ENCODE results near the gene VCP.
A peak's percentile ranks its signal among the peaks of the same experiment; 100 is the strongest.

VCP gene

DNA sequence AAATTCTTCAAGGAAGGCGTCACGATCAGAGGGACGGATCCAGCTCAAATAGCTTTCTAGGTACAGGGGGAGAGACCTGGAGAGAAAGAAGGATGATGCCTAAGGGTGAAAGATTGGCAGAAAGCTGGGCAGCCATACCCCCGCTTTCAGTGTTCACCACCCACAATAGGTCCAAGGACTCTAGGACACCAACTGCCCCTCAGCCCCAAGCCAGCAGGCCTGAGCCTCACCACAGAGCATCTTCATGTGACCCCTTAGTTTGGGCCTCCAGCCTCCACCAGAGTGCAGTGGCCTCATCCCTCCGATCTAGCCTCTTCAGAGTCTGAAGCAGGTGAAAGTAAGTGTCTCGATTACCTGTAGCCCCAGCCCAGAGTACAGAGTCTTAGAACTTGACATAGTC lies 1.7 kb upstream of the VCP start:
- Histone ChIP-seq H3K27me3 (ENCODE audit: control insufficient read depth, insufficient read depth, low read length) (no peaks in the 10 kb centered on the region), H3K4me1 (ENCODE audit: control insufficient read depth, low read depth, low read length) (peaks cover 13% of the 10 kb centered on the region), H3K4me3 (ENCODE audit: low read length) (no peak overlapping the region), H3K9me3 (ENCODE audit: control insufficient read depth, low read depth, low read length) (no peaks in the 10 kb centered on the region), H3K9ac (ENCODE audit: low read length) (no peak overlapping the region), H3K36me3 (ENCODE audit: control insufficient read depth, low read depth, low read length) (peaks cover 39% of the 10 kb centered on the region), H3K27ac (ENCODE audit: low read length) (no peak overlapping the region)

DNA sequence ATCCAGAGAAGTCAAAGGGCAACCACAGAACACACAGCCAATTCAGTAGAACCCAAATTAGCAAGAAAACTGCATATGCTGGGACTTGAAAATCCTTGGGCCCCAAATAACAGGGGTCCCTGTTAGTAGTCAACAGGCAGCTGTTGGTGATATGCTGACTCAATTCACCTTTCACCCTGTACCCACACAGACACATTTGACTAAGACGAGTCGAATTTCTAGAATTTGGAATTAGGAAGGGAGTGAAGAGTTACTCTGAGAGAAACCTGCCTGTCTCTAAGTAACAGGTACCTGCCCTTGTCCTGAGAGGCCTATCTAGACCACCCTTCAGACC lies 821 bp upstream of the VCP start:
- H3K36me3 ChIP-seq (ENCODE audit: control insufficient read depth, low read depth, low read length) = peaks cover 44% of the 10 kb centered on the region
- no peaks in the 10 kb centered on the region for H3K9me3 ChIP-seq (ENCODE audit: control insufficient read depth, low read depth, low read length)
- H3K9ac ChIP-seq (ENCODE audit: low read length) = no peak overlapping the region
- H3K27me3 ChIP-seq (ENCODE audit: control insufficient read depth, insufficient read depth, low read length) = no peaks in the 10 kb centered on the region
- H3K4me3 ChIP-seq (ENCODE audit: low read length) = peak overlapping the region; percentile 1
- H3K4me1 ChIP-seq (ENCODE audit: control insufficient read depth, low read depth, low read length) = peaks cover 7% of the 10 kb centered on the region
- H3K27ac ChIP-seq (ENCODE audit: low read length) = no peak overlapping the region

DNA sequence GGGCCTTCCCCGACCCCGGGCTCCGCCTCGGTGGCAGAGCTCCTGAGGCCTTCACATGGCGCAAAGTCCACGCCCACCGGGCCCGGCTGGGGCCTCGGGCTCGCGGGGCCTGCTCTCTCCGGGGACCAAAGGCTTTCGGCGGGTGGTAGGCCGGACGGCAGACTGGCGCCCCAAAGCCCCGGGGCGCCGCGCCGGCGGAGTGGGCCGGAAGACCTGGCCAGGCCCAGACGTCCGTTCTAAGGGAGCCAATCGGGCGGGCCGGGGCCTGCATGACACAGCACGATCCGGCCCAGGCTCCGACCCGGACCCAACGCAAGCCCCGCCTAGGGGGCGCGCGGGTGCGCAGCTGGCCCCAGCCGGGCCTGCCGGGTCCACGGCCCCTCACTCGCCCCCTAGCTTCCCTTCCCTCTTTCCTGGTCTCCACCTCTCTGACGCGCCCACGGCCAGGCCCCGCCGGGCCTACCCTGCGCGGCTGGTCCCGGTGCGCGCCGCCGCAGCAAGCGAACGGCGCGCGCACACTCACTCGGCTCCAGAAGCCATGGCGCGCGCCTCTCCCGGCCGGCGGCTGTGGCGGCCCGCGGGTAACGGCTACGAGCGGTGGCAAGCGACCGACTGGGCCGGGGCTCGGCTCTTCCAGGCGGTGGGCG lies 488 bp downstream of the VCP start:
- Histone ChIP-seq H3K4me1 (ENCODE audit: control insufficient read depth, low read depth, low read length) (peaks cover 7% of the 10 kb centered on the region), H3K9me3 (ENCODE audit: control insufficient read depth, low read depth, low read length) (no peaks in the 10 kb centered on the region), H3K36me3 (ENCODE audit: control insufficient read depth, low read depth, low read length) (peaks cover 54% of the 10 kb centered on the region), H3K27me3 (ENCODE audit: control insufficient read depth, insufficient read depth, low read length) (no peaks in the 10 kb centered on the region), H3K9ac (ENCODE audit: low read length) (peak overlapping the region; percentile 94), H3K27ac (ENCODE audit: low read length) (peak overlapping the region; percentile 72), H3K4me3 (ENCODE audit: low read length) (peak overlapping the region; percentile 94)

DNA sequence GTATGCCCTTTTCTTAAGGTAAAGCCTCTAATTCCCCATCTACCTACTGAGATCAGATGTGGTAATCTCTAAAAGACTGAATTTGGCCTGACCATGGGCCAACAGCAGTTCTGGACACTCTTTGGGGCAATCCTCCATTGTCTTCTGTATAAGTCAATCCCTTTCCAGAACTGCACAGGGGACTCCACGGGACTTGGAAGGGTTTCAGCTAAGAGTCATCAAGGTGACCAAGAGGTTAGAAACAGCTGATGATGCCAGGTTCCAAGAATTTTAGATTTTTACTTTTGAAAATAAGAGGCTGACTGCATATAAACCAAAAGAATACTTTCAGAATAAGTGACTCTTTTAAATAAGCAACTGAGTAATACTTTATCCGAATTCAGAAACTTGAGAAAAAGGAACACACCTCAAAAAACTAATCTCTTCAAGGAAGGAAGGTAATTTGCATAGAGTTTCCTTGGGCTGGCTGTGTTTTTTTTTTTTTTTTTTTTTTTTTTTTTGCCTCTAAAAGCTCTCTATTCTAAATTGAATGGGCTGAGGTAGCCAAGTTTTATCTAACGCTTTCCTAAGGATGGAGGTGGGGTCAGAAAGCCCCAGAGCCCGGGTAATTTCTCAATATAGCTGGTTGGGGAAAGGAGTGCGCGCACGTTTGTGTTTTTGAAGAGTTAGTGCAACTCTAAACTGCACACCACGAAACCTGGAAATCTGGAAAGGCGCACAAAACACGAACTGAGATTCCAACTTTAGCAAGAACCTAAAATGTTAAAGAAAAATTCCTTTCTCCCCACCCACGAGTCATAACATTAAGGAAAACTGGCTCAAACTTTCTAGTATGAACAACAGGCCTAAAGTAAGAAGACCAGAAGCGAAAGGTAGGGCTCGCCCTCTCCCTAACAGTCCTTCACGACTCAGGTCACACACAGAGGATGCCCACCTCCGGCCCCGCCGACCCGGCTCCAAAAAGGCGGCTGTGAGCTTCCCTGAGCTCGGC lies 1.3 kb downstream of the VCP start:
- no peaks in the 10 kb centered on the region for H3K9me3 ChIP-seq (ENCODE audit: control insufficient read depth, low read depth, low read length)
- peak overlapping the region; percentile 94 for H3K9ac ChIP-seq (ENCODE audit: low read length)
- peak overlapping the region; percentile 72 for H3K27ac ChIP-seq (ENCODE audit: low read length)
- no peaks in the 10 kb centered on the region for H3K27me3 ChIP-seq (ENCODE audit: control insufficient read depth, insufficient read depth, low read length)
- peaks cover 55% of the 10 kb centered on the region for H3K36me3 ChIP-seq (ENCODE audit: control insufficient read depth, low read depth, low read length)
- peaks cover 7% of the 10 kb centered on the region for H3K4me1 ChIP-seq (ENCODE audit: control insufficient read depth, low read depth, low read length)
- H3K4me3 ChIP-seq (ENCODE audit: low read length) = peak overlapping the region; percentile 94

DNA sequence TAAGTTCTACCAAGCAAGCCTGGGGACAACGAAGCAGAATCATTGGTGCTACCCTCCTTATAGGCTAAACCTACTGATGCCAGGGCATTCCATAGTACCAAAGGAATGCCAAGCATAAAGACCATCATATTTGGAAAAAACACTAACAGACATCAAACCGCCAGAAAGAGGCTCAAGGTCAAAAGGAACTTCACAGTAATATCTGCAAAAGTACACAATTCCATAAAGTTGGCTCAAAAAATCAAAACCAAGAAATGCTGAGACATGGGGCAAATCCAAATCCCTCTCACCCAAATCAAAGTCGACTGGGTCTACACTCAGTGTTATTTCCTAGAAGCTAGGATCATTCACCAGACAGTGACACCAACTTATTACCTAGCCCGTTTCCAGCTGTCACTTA lies 3.4 kb downstream of the VCP start:
- no peaks in the 10 kb centered on the region for H3K27me3 ChIP-seq (ENCODE audit: control insufficient read depth, insufficient read depth, low read length)
- peaks cover 7% of the 10 kb centered on the region for H3K4me1 ChIP-seq (ENCODE audit: control insufficient read depth, low read depth, low read length)
- H3K9me3 ChIP-seq (ENCODE audit: control insufficient read depth, low read depth, low read length) = no peaks in the 10 kb centered on the region
- H3K9ac ChIP-seq (ENCODE audit: low read length) = no peak overlapping the region
- H3K27ac ChIP-seq (ENCODE audit: low read length) = no peak overlapping the region
- H3K4me3 ChIP-seq (ENCODE audit: low read length) = peak overlapping the region; percentile 94
- H3K36me3 ChIP-seq (ENCODE audit: control insufficient read depth, low read depth, low read length) = peaks cover 55% of the 10 kb centered on the region

DNA sequence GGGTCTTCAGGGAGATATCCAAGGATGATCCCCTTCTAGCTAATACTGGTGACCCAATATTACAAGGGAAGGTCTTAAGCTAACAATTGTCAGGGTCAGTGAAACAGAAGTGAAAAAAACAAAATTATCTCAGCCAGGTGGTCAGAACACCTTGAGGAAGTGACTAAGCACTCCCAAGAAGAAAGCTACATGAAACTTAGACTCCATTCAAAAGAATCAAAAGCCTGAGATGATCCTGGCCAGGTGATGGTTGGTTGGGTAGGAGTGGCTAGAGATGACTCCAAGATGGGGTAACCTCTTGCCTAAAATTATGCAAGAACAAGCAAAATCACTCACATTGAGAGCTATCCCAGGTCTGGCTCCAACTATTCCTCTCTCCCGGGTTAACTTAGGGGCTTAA lies 5.4 kb downstream of the VCP start:
- Histone ChIP-seq H3K9ac (ENCODE audit: low read length) (no peak overlapping the region), H3K27me3 (ENCODE audit: control insufficient read depth, insufficient read depth, low read length) (no peaks in the 10 kb centered on the region), H3K27ac (ENCODE audit: low read length) (no peak overlapping the region), H3K36me3 (ENCODE audit: control insufficient read depth, low read depth, low read length) (peaks cover 69% of the 10 kb centered on the region), H3K4me1 (ENCODE audit: control insufficient read depth, low read depth, low read length) (peaks cover 7% of the 10 kb centered on the region), H3K4me3 (ENCODE audit: low read length) (no peak overlapping the region), H3K9me3 (ENCODE audit: control insufficient read depth, low read depth, low read length) (no peaks in the 10 kb centered on the region)

DNA sequence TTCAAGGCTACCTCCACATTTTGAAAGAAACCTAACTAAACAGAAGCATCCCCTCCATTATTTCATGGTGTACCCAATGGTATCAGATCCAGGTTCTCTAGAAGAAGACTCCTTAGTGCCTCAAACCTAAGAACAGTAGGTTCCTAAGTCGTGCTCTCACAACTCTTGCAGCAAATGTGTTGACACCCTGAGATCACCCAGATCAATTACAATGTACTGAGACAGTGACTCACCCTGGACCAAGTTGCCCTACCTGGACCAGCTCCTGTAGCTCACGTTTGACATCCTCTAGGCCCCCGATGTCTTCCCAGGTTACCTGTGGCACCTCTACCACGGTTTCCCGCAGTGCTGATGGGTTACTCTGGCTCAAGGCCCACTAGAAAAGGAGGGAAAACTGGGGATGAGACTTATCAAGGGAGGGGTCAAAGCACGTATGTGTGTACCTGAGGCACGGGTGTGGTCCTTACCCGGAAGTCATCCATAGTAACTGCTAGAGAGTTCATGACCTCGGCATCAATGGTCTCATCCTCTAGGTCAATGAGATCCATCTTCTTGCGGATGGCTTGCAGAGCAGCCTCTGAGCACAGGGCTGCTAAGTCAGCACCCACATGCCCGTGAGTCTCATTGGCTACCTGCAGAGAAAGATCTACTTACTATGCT lies 11.7 kb downstream of the VCP start:
- H3K9me3 ChIP-seq (ENCODE audit: control insufficient read depth, low read depth, low read length) = no peaks in the 10 kb centered on the region
- H3K4me1 ChIP-seq (ENCODE audit: control insufficient read depth, low read depth, low read length) = no peaks in the 10 kb centered on the region
- H3K27ac ChIP-seq (ENCODE audit: low read length) = no peak overlapping the region
- no peak overlapping the region for H3K9ac ChIP-seq (ENCODE audit: low read length)
- peaks cover 99% of the 10 kb centered on the region for H3K36me3 ChIP-seq (ENCODE audit: control insufficient read depth, low read depth, low read length)
- no peaks in the 10 kb centered on the region for H3K27me3 ChIP-seq (ENCODE audit: control insufficient read depth, insufficient read depth, low read length)
- no peak overlapping the region for H3K4me3 ChIP-seq (ENCODE audit: low read length)

DNA sequence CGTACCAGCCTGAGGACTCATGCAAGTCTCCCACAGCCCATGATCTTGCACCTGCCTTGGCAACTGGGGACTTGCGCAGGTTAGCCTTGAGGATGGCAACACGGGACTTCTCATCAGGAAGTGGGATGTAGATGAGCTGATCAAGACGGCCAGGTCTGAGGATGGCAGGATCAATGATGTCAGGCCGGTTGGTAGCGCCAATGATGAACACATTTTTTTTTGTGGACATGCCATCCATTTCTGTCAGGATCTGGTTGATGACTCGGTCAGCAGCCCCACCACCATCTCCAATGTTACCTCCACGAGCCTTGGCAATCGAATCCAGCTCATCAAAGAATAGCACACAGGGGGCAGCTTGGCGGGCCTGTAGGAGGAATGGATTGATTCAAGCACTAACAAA lies 13.0 kb downstream of the VCP start:
- Histone ChIP-seq H3K9me3 (ENCODE audit: control insufficient read depth, low read depth, low read length) (no peaks in the 10 kb centered on the region), H3K27ac (ENCODE audit: low read length) (no peak overlapping the region), H3K4me1 (ENCODE audit: control insufficient read depth, low read depth, low read length) (no peaks in the 10 kb centered on the region), H3K27me3 (ENCODE audit: control insufficient read depth, insufficient read depth, low read length) (no peaks in the 10 kb centered on the region), H3K36me3 (ENCODE audit: control insufficient read depth, low read depth, low read length) (peaks cover 93% of the 10 kb centered on the region), H3K9ac (ENCODE audit: low read length) (no peak overlapping the region), H3K4me3 (ENCODE audit: low read length) (no peak overlapping the region)

DNA sequence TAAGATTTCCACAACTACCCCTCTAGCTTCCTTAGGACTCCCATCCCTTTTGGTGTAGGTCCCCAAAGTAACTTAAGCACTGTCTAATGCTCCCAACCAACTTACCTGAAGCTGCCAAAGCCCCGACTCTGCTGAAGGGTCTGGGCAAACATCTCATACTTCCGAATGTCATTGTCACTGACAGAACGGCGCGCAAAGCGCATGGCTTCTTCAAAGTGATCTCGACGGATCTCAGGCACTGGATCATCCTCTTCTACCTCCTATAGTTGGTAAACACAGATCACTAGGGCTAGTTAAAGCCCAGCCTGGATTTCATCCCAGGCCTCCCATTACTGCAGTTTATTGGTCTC lies 15.2 kb downstream of the VCP start:
- H3K4me1 ChIP-seq (ENCODE audit: control insufficient read depth, low read depth, low read length) = no peaks in the 10 kb centered on the region
- H3K27ac ChIP-seq (ENCODE audit: low read length) = no peak overlapping the region
- H3K27me3 ChIP-seq (ENCODE audit: control insufficient read depth, insufficient read depth, low read length) = no peaks in the 10 kb centered on the region
- H3K4me3 ChIP-seq (ENCODE audit: low read length) = no peak overlapping the region
- H3K9ac ChIP-seq (ENCODE audit: low read length) = no peak overlapping the region
- peaks cover 77% of the 10 kb centered on the region for H3K36me3 ChIP-seq (ENCODE audit: control insufficient read depth, low read depth, low read length)
- no peaks in the 10 kb centered on the region for H3K9me3 ChIP-seq (ENCODE audit: control insufficient read depth, low read depth, low read length)

DNA sequence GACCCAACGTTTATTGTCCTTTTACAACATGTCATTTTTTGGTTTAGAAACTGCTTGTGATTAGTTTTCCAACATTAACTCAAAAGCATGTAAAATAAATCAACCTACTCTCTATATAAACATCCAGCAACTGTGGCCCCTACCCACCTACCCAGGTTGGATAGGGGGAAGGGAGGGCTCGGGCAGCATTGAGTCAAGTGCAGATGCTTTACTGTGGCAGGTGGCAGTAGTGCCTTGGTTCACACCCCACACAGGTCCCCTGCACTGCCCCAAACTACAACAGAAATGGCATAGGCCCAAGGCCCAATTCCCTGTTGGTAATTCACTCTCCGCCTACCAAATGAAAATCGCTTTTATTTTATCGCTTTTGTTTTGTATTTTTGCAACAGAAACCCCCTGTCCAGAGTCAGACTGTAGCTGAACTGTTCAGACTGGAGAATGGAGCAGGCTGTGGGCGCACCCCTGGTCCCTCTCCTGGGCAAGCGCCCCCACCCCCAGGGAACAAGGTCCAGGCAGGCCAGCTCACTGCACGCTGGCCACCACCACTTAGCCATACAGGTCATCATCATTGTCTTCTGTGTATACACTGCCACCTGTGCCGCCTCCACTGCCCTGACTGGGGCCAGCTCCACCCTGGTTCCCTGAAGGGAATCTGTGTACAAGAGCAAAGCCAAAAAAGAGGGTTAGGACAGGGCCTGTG lies 15.7 kb downstream of the VCP start:
- Histone ChIP-seq H3K9me3 (ENCODE audit: control insufficient read depth, low read depth, low read length) (no peaks in the 10 kb centered on the region), H3K27me3 (ENCODE audit: control insufficient read depth, insufficient read depth, low read length) (no peaks in the 10 kb centered on the region), H3K36me3 (ENCODE audit: control insufficient read depth, low read depth, low read length) (peaks cover 75% of the 10 kb centered on the region), H3K4me3 (ENCODE audit: low read length) (no peak overlapping the region), H3K27ac (ENCODE audit: low read length) (no peak overlapping the region), H3K9ac (ENCODE audit: low read length) (no peak overlapping the region), H3K4me1 (ENCODE audit: control insufficient read depth, low read depth, low read length) (no peaks in the 10 kb centered on the region)

DNA sequence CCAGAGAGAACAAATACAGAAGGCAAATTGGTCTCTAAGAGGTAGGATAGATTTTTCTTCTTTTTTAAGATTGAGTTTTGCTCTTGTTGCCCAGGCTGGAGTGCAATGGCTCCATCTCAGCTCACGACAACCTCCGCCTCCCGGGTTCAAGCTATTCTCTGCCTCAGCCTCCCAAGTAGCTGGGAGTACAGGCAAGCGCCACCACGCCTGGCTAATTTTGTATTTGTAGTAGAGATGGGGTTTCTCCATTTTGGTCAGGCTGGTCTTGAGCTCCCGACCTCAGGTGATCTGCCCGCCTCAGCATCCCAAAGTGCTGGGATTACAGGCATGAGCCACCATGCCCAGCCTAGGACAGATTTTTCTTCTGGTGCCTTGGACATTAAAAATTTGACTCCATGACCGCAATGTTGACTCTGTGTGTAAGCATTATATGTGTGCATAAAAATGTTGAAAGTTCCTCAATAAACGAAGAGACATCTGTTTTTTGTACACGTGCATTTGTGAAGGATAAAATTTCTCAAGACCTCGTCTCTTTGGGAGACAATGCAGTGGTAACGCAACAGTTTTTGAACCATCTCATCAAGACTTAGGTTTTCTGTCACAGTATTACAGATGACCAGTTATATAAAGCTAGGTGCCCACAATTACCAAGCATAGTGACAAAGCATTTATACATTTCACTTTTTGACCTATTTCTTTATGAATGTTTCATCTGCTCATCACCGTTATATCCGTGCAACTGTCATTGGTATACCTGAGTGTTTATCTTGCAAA lies 17.4 kb downstream of the VCP start:
- Histone ChIP-seq H3K36me3 (ENCODE audit: control insufficient read depth, low read depth, low read length) (peaks cover 62% of the 10 kb centered on the region), H3K9me3 (ENCODE audit: control insufficient read depth, low read depth, low read length) (no peaks in the 10 kb centered on the region), H3K27me3 (ENCODE audit: control insufficient read depth, insufficient read depth, low read length) (no peaks in the 10 kb centered on the region), H3K27ac (ENCODE audit: low read length) (no peak overlapping the region), H3K4me1 (ENCODE audit: control insufficient read depth, low read depth, low read length) (no peaks in the 10 kb centered on the region), H3K4me3 (ENCODE audit: low read length) (no peak overlapping the region), H3K9ac (ENCODE audit: low read length) (no peak overlapping the region)
